Lung (tissue), 12 donors: ENCODE results near the gene EYS. TPM values are rescaled to one million over a fixed set of nuclear protein-coding genes. Genes with fewer than 3 reads are reported as not detected.

Experiments used
- ATAC-seq: fragments of 200-7000 bp; cut with Tn5 transposase; one replicate; pipeline ENCODE4 v1.9.1; 2020; ENCODE audit warnings: moderate number of reproducible peaks; ENCODE audit not compliant: insufficient read depth, low FRiP score
- DNase-seq, 3 donors: peaks; one replicate each; pipeline ENCODE4 v3.0.0-alpha.2; 2013 to 2017
- H3K27ac ChIP-seq, 2 donors: one replicate each; pipeline ENCODE4 v1.5.1; 2013; ENCODE audit warnings: mild to moderate bottlenecking in 2 of 2, moderate library complexity in 2 of 2, control low read depth in 1 of 2, inconsistent platforms in 1 of 2, low read depth in 1 of 2, low read length in 1 of 2
- H3K27me3 ChIP-seq, 3 donors: one replicate each; pipeline ENCODE4 v1.5.1; 2013; ENCODE audit warnings: low read length in 2 of 3; ENCODE audit not compliant: control insufficient read depth in 3 of 3, insufficient read depth in 3 of 3
- H3K36me3 ChIP-seq, 4 donors: one replicate each; pipeline ENCODE4 v1.5.1; 2013; ENCODE audit warnings: low read length in 4 of 4, mild to moderate bottlenecking in 1 of 4, moderate library complexity in 1 of 4; ENCODE audit not compliant: control insufficient read depth in 4 of 4, insufficient read depth in 4 of 4
- H3K4me1 ChIP-seq, 5 donors: one replicate each; pipeline ENCODE4 v1.5.1; 2013; ENCODE audit warnings: low read length in 5 of 5, mild to moderate bottlenecking in 2 of 5, moderate library complexity in 1 of 5; ENCODE audit not compliant: control insufficient read depth in 5 of 5, insufficient read depth in 5 of 5
- H3K4me3 ChIP-seq: one replicate; pipeline ENCODE4 v1.5.1; 2013; ENCODE audit warnings: mild to moderate bottlenecking, control low read depth, moderate library complexity
- H3K9ac ChIP-seq, 2 donors: one replicate each; pipeline ENCODE4 v1.5.1; 2013; ENCODE audit warnings: low read length in 2 of 2, control low read depth in 1 of 2; ENCODE audit not compliant: insufficient read depth in 1 of 2
- H3K9me3 ChIP-seq, 4 donors: one replicate each; pipeline ENCODE4 v1.5.1; 2013; ENCODE audit warnings: low read length in 3 of 4, mild to moderate bottlenecking in 1 of 4, moderate library complexity in 1 of 4; ENCODE audit not compliant: control insufficient read depth in 4 of 4, insufficient read depth in 3 of 4
- WGBS, 2 donors: extraction: QIAGEN DNeasy Blood & Tissue Kit; methylation state at CpG; one replicate each; pipeline ENCODE4 v1.1.7; 2013; 5-methylcytosine and 5-hydroxymethylcytosine counted together
- polyA plus RNA-seq, 2 donors: library from polyadenylated mRNA; stranded (reverse); fragments of 200-250 nt; gene quantifications; one replicate each; pipeline ENCODE4 v1.2.1, GENCODE V29; 2013
- total RNA-seq, 2 donors: library from RNA; depleted of rRNA in 1 of 2; stranded (reverse); fragments of >200 nt in 1 of 2; gene quantifications; one replicate each; pipeline ENCODE4 v1.2.1, GENCODE V29; 2014 to 2021
- TF ChIP-seq, protein P1 (sequence below): IDR thresholded peaks from 2 replicates; pipeline ENCODE4 v1.5.1; 2012; ENCODE audit warnings: mild to moderate bottlenecking; ENCODE audit errors: control extremely low read depth, extremely low read depth
- donor health status: control.
- donor health status: control.
- donor health status: Bipolar disorder and iron deficiency.
- donor health status: healthy.
- donor health status: DM: yes; HTN: yes; CAD: no.

Gene EYS
- total and polyA plus RNA-seq, 4 donors, result 0.06 to 0.34 (median 0.12) TPM

DNA sequence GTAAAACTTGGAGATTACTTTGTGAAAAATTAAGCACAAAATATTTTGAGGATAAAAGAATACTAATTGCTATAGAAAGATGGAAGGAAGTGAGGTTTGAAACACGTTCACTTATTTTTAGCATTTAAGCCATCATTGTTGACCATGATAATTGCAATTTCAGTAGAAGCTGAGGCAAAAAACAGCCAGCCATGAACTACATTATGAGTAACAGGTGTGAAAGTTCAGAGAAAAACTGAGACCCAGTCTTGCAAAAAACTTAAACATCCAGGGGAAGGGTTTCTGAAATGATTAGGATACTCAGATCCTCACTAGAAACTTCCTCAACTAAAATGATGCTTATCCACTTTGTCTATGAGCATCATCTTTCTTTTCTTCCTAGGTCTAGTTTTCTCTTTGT is 1452.0 kb downstream of the EYS start:
- DNase-seq (no peak), ATAC-seq (no peak)
- 71 to 81% methylated on average over 1 of the region's 1 CpG for WGBS, 2 donors
- Histone ChIP-seq H3K27me3 (no peaks in the 10 kb centered on the region), H3K36me3 (no peaks in the 10 kb centered on the region), H3K9ac (no peak overlapping the region), H3K27ac (no peak overlapping the region), H3K9me3 (no peaks in the 10 kb centered on the region), H3K4me1 (no peaks in the 10 kb centered on the region), H3K4me3 (no peak overlapping the region)
- TF ChIP-seq, protein P1, sequence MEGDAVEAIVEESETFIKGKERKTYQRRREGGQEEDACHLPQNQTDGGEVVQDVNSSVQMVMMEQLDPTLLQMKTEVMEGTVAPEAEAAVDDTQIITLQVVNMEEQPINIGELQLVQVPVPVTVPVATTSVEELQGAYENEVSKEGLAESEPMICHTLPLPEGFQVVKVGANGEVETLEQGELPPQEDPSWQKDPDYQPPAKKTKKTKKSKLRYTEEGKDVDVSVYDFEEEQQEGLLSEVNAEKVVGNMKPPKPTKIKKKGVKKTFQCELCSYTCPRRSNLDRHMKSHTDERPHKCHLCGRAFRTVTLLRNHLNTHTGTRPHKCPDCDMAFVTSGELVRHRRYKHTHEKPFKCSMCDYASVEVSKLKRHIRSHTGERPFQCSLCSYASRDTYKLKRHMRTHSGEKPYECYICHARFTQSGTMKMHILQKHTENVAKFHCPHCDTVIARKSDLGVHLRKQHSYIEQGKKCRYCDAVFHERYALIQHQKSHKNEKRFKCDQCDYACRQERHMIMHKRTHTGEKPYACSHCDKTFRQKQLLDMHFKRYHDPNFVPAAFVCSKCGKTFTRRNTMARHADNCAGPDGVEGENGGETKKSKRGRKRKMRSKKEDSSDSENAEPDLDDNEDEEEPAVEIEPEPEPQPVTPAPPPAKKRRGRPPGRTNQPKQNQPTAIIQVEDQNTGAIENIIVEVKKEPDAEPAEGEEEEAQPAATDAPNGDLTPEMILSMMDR, result no peak

DNA sequence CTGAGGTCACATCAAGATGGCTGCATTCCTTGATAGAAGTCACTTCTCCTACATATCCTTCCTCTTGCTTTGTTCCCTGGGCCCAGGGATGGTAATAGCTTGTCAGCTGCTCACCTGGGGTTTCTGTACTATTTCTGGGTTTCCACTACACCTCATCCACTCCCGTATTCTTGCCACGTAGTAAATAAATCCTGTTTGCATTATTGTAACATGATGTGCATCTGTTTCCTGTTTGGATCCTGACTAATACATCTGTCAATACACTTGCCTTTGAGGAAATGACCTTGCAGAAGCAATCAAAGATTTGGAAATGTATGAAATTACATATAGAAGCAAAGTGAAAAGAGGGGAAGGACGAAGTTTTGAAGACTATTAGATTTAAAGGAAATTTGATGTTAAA is 1452.5 kb downstream of the EYS start:
- TF ChIP-seq, protein P1, result no peak
- WGBS, 2 donors, result 34 to 46% methylated on average over 3 of the region's 3 CpGs
- ATAC-seq, result no peak

DNA sequence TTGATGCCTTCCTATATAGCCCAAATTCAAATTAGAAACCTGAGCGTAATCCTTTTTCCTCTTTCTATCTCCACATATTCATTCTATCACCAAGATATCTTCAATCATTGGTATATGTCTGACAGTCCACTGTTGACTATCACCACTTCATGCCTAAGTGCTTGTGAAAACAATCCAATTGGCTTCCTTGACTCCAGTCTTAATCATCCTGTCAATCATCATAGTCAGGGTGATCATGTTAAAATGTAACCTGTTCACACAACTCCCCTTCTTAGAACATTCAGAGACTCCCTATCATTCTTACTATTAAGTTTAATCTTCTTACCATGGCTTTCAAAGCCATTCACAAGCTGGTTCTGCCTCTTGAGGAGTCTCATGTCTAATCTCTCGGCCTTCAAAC is 1454.8 kb downstream of the EYS start:
- H3K4me1 ChIP-seq, result no peaks in the 10 kb centered on the region
- no peak overlapping the region for H3K4me3 ChIP-seq
- TF ChIP-seq, protein P1, result no peak
- WGBS, 2 donors, result 91 to 94% methylated on average over 2 of the region's 2 CpGs
- H3K9ac ChIP-seq, result no peak overlapping the region
- no peaks in the 10 kb centered on the region for H3K9me3 ChIP-seq
- DNase-seq (no peak), ATAC-seq (no peak)
- H3K36me3 ChIP-seq, result no peaks in the 10 kb centered on the region
- no peaks in the 10 kb centered on the region for H3K27me3 ChIP-seq
- H3K27ac ChIP-seq, result no peak overlapping the region

More for the DNA sequence above, 1452.5 kb downstream of the EYS start:
- Histone ChIP-seq H3K4me1 (no peaks in the 10 kb centered on the region), H3K36me3 (no peaks in the 10 kb centered on the region), H3K27me3 (no peaks in the 10 kb centered on the region), H3K27ac (no peak overlapping the region), H3K4me3 (no peak overlapping the region), H3K9me3 (no peaks in the 10 kb centered on the region), H3K9ac (no peak overlapping the region)
- DNase-seq, result peak in 2 of 3 donors; percentile 24 to 27

DNA sequence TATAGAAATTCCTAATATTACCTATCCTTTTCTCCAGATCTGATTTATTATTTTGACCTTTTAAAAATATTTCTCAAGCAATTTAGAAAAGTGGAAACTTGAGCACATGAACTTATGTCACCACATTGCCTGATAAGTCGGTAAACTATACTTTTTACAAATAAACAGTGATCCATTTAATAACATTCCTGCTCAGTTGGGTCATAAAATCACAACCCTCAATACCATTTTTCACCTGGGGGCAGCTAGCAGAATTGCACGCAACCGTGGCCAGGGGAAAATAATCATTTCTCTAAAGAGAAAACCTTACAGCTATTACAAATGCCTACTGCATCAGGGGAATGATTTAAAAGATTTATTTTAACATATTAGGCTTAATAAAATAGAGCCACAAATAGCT is 1456.9 kb downstream of the EYS start:
- no peak overlapping the region for H3K4me3 ChIP-seq
- ATAC-seq, result no peak
- TF ChIP-seq, protein P1, result no peak
- DNase-seq, result no peak
- no peaks in the 10 kb centered on the region for H3K9me3 ChIP-seq
- 76 to 84% methylated on average over 3 of the region's 3 CpGs for WGBS, 2 donors
- H3K4me1 ChIP-seq, result no peaks in the 10 kb centered on the region
- H3K9ac ChIP-seq, result no peak overlapping the region
- H3K27me3 ChIP-seq, result no peaks in the 10 kb centered on the region
- no peak overlapping the region for H3K27ac ChIP-seq
- H3K36me3 ChIP-seq, result no peaks in the 10 kb centered on the region
